ENCODE results near the gene RGS7.
"Not testable (repeated sequence)": the region's sequence is repeated elsewhere in the genome, so short reads cannot be mapped to it uniquely, and the experiment has no call there.

RGS7 gene

DNA sequence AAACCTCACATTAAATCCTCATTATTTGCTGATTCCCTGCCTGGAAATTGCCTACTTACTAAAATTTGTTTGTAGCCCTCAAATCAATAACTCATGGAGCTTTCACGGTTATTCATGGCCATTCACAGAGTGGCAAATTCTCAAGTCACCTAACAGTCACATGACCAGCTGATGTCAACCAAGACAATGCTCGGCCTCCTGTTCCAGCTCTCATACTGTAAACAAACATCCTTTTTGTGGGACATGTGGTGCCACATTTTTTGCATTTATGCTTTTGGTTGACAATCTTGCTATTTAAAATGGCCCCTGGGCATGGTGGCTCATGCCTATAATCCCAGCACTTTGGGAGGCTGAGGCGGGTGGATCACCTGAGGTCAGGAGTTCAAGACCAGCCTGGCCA is 473.5 kb downstream of the RGS7 start:
- DNase-seq (ENCODE audit: low read depth, low spot score), result no peak
- TF ChIP-seq, protein P1, sequence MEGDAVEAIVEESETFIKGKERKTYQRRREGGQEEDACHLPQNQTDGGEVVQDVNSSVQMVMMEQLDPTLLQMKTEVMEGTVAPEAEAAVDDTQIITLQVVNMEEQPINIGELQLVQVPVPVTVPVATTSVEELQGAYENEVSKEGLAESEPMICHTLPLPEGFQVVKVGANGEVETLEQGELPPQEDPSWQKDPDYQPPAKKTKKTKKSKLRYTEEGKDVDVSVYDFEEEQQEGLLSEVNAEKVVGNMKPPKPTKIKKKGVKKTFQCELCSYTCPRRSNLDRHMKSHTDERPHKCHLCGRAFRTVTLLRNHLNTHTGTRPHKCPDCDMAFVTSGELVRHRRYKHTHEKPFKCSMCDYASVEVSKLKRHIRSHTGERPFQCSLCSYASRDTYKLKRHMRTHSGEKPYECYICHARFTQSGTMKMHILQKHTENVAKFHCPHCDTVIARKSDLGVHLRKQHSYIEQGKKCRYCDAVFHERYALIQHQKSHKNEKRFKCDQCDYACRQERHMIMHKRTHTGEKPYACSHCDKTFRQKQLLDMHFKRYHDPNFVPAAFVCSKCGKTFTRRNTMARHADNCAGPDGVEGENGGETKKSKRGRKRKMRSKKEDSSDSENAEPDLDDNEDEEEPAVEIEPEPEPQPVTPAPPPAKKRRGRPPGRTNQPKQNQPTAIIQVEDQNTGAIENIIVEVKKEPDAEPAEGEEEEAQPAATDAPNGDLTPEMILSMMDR (IDR thresholded peaks at IDR 0.05; ENCODE audit: low read depth, low read length), result no peak
- in situ Hi-C loops (cut with HindIII; ENCODE audit: low sequenced_read_pairs), result no loop called here
- H3K4me3 ChIP-seq (ENCODE audit: low read depth, low read length), result no peak overlapping the region

DNA sequence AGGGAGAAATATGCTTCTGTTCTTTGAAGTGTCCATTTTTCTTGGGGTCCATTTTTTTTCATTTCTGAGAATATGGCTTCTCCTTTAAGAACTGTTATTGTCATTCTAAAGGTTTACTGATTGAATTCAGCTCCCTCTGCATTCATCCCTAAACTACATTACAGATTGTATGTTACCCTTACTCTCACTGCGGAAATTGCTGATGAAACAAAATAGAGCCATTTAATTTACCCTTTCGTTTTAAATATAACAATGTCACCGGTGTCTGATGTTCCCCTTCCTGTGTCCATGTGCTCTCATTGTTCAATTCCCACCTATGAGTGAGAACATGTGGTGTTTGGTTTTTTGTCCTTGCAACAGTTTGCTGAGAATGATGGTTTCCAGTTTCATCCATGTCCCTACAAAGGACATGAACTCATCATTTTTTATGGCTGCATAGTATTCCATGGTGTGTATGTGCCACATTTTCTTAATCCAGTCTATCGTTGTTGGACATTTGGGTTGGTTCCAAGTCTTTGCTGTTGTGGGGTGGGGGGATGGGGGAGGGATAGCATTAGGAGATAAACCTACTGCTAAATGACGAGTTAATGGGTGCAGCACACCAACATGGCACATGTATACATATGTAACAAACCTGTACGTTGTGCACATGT is 474.2 kb downstream of the RGS7 start:
- DNase-seq (ENCODE audit: low read depth, low spot score); in situ Hi-C loops (cut with HindIII; ENCODE audit: low sequenced_read_pairs): not testable (repeated sequence)

DNA sequence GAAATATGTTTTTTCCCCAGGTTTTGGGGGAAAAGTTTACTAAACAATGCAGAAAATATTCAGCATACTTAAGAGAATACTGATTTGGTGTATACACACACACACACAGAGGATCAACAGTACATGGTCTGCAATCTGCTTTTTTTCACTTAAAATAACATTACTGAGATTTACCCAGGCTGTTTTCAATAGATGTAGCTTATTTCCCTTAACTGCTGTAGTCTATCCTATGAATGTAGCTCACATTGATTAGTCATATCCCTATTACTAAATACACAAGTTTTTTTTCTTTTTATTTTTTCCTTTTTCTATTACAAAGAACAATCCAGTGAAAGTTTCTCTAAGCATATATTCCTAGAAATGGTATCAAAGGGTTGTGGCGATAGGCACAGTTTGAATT is 478.4 kb downstream of the RGS7 start:
- TF ChIP-seq, protein P1 (IDR thresholded peaks at IDR 0.05; ENCODE audit: low read depth, low read length), result no peak
- DNase-seq (ENCODE audit: low read depth, low spot score), result peak; percentile 5
- in situ Hi-C loops (cut with HindIII; ENCODE audit: low sequenced_read_pairs), result no loop called here
- H3K4me3 ChIP-seq (ENCODE audit: low read depth, low read length), result no peak overlapping the region

More for the DNA sequence above, 474.2 kb downstream of the RGS7 start:
- H3K4me3 ChIP-seq (ENCODE audit: low read depth, low read length), result not testable (repeated sequence)

DNA sequence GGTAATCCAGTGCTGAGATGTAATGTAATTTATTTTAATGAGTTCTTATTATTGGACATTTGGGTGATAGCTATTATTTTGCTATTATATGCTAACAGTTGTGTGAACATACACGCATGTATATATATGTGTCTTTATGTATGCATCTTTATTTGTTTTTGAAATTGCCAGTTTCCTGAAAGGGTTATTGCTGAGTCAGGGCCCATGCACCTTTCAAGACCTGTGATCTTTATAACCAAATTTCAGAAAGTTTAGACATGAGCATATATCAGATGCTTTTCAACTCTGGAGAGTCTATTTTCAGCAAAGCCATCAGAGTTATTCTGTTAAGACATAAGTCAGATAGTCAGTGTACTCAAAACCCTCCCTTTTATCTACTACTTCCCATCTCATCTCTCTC is 479.4 kb downstream of the RGS7 start:
- DNase-seq (ENCODE audit: low read depth, low spot score), result no peak
- TF ChIP-seq, protein P1 (IDR thresholded peaks at IDR 0.05; ENCODE audit: low read depth, low read length), result no peak
- H3K4me3 ChIP-seq (ENCODE audit: low read depth, low read length), result no peak overlapping the region
- in situ Hi-C loops (cut with HindIII; ENCODE audit: low sequenced_read_pairs), result no loop called here

DNA sequence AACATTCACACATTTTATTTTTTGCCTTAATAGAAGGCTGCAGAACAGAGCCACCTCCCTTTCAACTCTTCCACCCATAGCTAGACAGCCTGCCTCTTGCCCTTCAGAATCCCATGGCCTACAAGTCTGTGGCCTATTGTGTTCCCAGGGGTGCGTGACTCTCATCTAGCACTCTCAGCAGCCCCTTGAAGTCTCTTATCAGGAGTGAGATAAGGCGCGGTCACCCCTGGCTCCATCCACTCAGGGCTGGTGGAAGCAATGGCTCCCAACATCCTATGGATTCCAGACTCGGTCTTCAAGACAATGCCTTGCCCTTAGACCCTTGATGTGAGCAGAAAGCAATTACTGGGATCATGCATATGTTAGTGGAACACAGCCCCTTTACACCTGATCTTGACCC is 480.9 kb downstream of the RGS7 start:
- TF ChIP-seq, protein P1 (IDR thresholded peaks at IDR 0.05; ENCODE audit: low read depth, low read length), result no peak
- H3K4me3 ChIP-seq (ENCODE audit: low read depth, low read length), result no peak overlapping the region
- DNase-seq (ENCODE audit: low read depth, low spot score), result no peak
- in situ Hi-C loops (cut with HindIII; ENCODE audit: low sequenced_read_pairs), result no loop called here

DNA sequence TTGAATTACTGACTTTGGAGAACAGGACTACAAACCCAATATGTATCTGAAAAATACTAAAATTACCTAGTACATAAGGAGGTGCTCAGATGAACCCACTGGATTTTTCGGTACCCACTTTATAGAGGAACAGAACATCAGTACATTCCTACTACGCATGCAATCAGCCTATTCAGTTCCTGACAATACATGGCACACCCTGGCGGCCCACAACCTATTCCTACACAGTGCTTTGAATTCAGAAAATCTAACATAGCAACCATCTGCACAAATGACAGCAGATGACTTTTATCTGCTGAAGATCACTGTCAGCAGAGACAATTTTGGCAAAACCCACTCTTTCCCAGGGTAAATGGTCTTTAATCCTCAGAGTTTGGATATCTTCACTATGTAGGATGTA is 487.9 kb downstream of the RGS7 start:
- TF ChIP-seq, protein P1 (IDR thresholded peaks at IDR 0.05; ENCODE audit: low read depth, low read length), result no peak
- no peak overlapping the region for H3K4me3 ChIP-seq (ENCODE audit: low read depth, low read length)
- in situ Hi-C loops (cut with HindIII; ENCODE audit: low sequenced_read_pairs), result no loop called here
- no peak for DNase-seq (ENCODE audit: low read depth, low spot score)

DNA sequence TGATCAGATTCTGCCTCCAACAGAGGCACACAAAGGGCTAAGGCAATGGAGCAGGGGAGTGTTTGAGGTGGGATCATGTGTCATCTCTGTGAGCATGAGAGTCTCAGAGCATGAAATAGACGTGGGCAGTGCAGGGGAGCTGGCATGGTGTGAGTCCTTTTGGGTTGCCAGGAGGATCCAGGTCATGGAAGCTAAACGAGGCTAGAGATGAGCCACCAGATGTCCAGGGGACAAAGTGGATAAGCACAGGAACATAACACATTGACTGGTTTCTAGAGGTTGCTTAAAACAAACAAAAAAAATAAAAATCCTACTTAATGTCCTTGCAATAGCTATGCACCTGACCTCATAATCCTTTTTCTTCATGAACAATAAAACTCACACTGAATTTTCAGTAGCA is 490.3 kb downstream of the RGS7 start:
- in situ Hi-C loops (cut with HindIII; ENCODE audit: low sequenced_read_pairs), result no loop called here
- TF ChIP-seq, protein P1 (IDR thresholded peaks at IDR 0.05; ENCODE audit: low read depth, low read length), result no peak
- no peak overlapping the region for H3K4me3 ChIP-seq (ENCODE audit: low read depth, low read length)
- no peak for DNase-seq (ENCODE audit: low read depth, low spot score)
